ENCODE measurements around the gene ECE2. TPM values are rescaled to one million over a fixed set of nuclear protein-coding genes. Genes with fewer than 3 reads are reported as not detected.

Gene ECE2
- total and polyA plus RNA-seq, 2 experiments from 2014 or later: not detected

DNA sequence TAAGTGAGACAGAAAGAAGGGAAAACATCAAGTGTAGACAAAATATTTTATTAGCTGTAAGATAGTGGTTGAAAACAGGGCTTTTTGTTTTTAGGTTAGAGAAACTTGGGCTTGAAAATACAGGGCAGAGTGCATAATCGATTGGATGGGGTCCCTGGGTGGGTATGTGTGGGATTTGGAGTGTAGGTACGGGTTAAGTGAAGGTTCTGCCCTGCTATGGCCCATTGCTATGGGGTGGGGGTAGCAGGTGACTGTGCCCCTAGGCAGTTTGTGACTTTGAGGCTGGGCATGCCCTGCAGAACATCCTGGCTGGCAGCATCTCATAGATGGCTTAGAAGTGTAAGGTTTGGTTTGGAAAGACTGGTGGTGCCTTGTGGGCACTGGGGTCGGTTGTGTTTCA, 57.9 kb downstream of the ECE2 start:
- H3K9me3 ChIP-seq (ENCODE audit: low read depth): no peaks in the 10 kb centered on the region
- TF ChIP-seq, protein P1, sequence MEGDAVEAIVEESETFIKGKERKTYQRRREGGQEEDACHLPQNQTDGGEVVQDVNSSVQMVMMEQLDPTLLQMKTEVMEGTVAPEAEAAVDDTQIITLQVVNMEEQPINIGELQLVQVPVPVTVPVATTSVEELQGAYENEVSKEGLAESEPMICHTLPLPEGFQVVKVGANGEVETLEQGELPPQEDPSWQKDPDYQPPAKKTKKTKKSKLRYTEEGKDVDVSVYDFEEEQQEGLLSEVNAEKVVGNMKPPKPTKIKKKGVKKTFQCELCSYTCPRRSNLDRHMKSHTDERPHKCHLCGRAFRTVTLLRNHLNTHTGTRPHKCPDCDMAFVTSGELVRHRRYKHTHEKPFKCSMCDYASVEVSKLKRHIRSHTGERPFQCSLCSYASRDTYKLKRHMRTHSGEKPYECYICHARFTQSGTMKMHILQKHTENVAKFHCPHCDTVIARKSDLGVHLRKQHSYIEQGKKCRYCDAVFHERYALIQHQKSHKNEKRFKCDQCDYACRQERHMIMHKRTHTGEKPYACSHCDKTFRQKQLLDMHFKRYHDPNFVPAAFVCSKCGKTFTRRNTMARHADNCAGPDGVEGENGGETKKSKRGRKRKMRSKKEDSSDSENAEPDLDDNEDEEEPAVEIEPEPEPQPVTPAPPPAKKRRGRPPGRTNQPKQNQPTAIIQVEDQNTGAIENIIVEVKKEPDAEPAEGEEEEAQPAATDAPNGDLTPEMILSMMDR (IDR thresholded peaks at IDR 0.05; ENCODE audit: low read depth, low read length): no peak
- peaks cover under 1% of the 10 kb centered on the region for H3K4me1 ChIP-seq (ENCODE audit: low read depth)
- peaks cover 53% of the 10 kb centered on the region for H3K36me3 ChIP-seq
- peak overlapping the region; percentile 12 for H3K27ac ChIP-seq
- H3K4me3 ChIP-seq: no peak overlapping the region
- no peak for DNase-seq (ENCODE audit: low read depth in 1 of 2, low spot score in 1 of 2)
- H3K27me3 ChIP-seq: no peaks in the 10 kb centered on the region

- H3K36me3 ChIP-seq: peaks cover 44% of the 10 kb centered on the region
- peaks cover 5% of the 10 kb centered on the region for H3K4me1 ChIP-seq (ENCODE audit: low read depth)
- H3K27me3 ChIP-seq: no peaks in the 10 kb centered on the region
- no peak for DNase-seq (ENCODE audit: low read depth in 1 of 2, low spot score in 1 of 2)
- peak overlapping the region; percentile 93 for H3K27ac ChIP-seq
- TF ChIP-seq, protein P1 (IDR thresholded peaks at IDR 0.05; ENCODE audit: low read depth, low read length): no peak
- H3K9me3 ChIP-seq (ENCODE audit: low read depth): no peaks in the 10 kb centered on the region
- H3K4me3 ChIP-seq: no peak overlapping the region
Measured at GRCh38 chr3:184334470-184335158, 58.8 kb downstream of the ECE2 start.

DNA sequence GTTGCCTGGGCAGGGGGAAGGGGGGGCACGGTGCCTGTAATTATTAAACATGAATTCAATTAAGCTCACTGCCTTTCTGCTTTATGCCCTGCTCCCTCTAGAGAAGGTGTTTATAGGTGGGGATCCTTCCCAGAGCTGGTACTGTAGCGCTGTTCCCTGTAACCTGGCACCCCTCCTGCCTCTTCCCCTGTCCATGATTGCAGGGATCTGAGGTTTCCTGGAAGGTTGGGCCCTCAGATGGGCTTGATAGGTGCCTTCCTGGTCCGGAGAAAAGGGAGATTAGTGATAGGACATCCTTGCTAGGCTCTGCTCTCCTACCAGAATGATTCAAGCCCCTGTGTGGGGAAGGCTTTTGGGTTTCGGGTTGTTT, 59.5 kb downstream of the ECE2 start:
- Histone ChIP-seq H3K27ac (peak overlapping the region; percentile 93), H3K27me3 (no peaks in the 10 kb centered on the region), H3K9me3 (ENCODE audit: low read depth) (no peaks in the 10 kb centered on the region), H3K36me3 (peaks cover 37% of the 10 kb centered on the region), H3K4me1 (ENCODE audit: low read depth) (peaks cover 5% of the 10 kb centered on the region), H3K4me3 (peak overlapping the region; percentile 66)
- TF ChIP-seq, protein P1 (IDR thresholded peaks at IDR 0.05; ENCODE audit: low read depth, low read length): no peak
- DNase-seq (ENCODE audit: low read depth in 1 of 2, low spot score in 1 of 2): no peak

- H3K27ac ChIP-seq: peak overlapping the region; percentile 93
- no peaks in the 10 kb centered on the region for H3K27me3 ChIP-seq
- peaks cover 5% of the 10 kb centered on the region for H3K4me1 ChIP-seq (ENCODE audit: low read depth)
Measured at GRCh38 chr3:184335661-184336546, 60.1 kb downstream of the ECE2 start.

More at GRCh38 chr3:184335661-184336546, 60.1 kb downstream of the ECE2 start:
- TF ChIP-seq, protein P1 (IDR thresholded peaks at IDR 0.05; ENCODE audit: low read depth, low read length): no peak
- peak; percentile 84 to 88 for DNase-seq (ENCODE audit: low read depth in 1 of 2, low spot score in 1 of 2)
- H3K9me3 ChIP-seq (ENCODE audit: low read depth): no peaks in the 10 kb centered on the region
- H3K36me3 ChIP-seq: peaks cover 34% of the 10 kb centered on the region
- H3K4me3 ChIP-seq: peak overlapping the region; percentile 66

Measured in cardiac muscle cell (in vitro differentiated cells and primary cell).